Measurements from ENCODE around the gene SLC37A1.
"Not testable (repeated sequence)": the region's sequence is repeated elsewhere in the genome, so short reads cannot be mapped to it uniquely, and the experiment has no call there.

SLC37A1 gene

GRCh38 chr21:42513151-42513984 lies at the start of gene SLC37A1:
SLC37A1 (plus strand) TSS chr21:42513852; CDS start chr21:42518455, 4,603 bp downstream.
- in situ Hi-C loops (cut with MboI; ENCODE audit: low sequenced_read_pairs): no loop called here

GRCh38 chr21:42463861-42464515 lies 49.7 kb upstream of the SLC37A1 start:
- in situ Hi-C loops (cut with MboI; ENCODE audit: low sequenced_read_pairs): no loop called here

GRCh38 chr21:42465008-42465802 lies 48.4 kb upstream of the SLC37A1 start:
- in situ Hi-C loops (cut with MboI; ENCODE audit: low sequenced_read_pairs): no loop called here

DNA sequence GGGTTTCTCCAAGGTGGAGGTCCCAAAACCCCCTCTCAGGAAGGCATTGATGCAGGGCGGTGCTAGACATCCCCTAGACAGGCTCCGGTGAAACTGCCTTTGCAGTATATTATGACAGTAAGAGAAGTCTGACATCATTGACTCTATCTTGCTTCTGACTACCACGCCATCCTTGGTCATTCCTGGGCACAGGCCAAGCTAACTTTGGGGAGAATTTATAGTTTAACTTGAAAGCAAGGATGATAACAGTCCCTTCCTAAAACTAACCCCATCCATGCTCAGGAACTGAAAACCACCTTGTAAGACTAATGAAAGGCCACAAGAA lies 47.9 kb upstream of the SLC37A1 start:
- in situ Hi-C loops (cut with MboI; ENCODE audit: low sequenced_read_pairs): no loop called here

DNA sequence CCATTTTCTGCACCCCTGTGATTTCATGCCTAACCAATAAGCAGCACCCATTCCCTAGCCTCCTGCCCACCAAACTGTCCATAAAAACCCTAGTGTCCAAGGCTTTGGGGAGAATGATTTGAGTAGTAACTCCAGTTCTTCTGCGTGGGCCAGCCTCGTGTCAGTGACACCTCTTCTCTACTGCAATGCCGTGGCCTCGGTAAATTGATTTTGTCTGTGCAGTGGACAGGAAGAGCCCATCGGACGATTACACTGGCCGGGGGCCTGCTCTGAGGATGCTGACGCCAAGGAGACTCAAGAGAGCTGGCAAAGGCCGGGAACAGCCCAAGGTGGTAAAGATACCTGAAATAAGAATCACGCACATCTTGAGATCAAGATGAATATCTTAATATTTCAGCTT lies 47.0 kb upstream of the SLC37A1 start:
- in situ Hi-C loops (cut with MboI; ENCODE audit: low sequenced_read_pairs): no loop called here

- in situ Hi-C loops (cut with MboI; ENCODE audit: low sequenced_read_pairs): no loop called here
These were observed 46.3 kb upstream of the SLC37A1 start for GRCh38 chr21:42467140-42467983.

GRCh38 chr21:42468491-42469131 lies 45.0 kb upstream of the SLC37A1 start:
- in situ Hi-C loops (cut with MboI; ENCODE audit: low sequenced_read_pairs): no loop called here

GRCh38 chr21:42469272-42469671 lies 44.4 kb upstream of the SLC37A1 start:
- in situ Hi-C loops (cut with MboI; ENCODE audit: low sequenced_read_pairs): no loop called here

GRCh38 chr21:42469726-42470125 lies 43.9 kb upstream of the SLC37A1 start:
- in situ Hi-C loops (cut with MboI; ENCODE audit: low sequenced_read_pairs): not testable (repeated sequence)

DNA sequence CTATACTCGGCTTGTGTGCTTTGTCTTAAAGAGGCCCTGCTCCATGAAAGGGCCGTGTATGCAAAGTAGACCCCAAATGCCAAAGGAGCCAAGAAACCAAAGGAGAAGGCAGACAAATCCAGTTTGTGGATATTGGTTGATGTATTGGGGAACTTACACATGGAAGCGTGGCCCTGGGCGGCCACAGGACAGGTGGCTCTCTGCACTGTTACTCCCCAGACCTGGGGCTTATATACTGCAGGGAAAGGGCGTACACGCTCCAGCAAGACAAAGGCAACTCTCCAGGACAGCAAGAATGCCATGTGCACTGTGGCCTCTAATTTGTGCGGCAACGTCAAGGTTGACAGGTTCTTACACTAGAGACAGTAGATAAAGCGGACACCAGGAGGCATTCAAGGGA lies 42.4 kb upstream of the SLC37A1 start:
- in situ Hi-C loops (cut with MboI; ENCODE audit: low sequenced_read_pairs): no loop called here

DNA sequence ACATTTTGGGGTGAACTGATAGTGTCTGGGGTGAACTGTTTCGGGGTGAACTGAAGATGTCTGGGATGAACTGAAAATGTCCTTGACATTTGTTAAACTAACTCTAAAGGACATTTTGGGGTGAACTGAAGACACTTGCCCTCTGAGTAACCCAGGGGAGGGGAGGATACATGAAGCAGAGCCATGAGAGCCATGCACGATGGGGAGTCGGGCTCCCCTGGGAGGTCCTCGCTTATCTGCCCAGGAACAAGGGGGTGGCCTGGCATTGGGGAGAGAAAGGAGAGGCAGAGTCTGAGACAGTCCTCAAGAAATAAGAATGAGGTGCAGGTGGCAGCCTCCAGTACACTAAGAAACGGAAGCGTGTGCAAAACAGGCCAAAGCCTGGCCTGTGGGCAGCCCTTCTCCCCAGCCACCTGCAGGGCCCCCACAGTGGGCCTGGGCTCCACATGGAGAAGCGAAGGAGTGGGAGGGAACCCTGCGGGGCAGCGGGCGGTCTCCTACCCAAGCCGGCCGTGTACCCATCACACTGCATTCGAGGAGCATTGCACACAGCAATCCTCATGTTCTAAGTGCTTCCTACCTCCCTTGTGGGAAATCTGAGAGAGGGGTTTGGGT lies 41.8 kb upstream of the SLC37A1 start:
- in situ Hi-C loops (cut with MboI; ENCODE audit: low sequenced_read_pairs): no loop called here

DNA sequence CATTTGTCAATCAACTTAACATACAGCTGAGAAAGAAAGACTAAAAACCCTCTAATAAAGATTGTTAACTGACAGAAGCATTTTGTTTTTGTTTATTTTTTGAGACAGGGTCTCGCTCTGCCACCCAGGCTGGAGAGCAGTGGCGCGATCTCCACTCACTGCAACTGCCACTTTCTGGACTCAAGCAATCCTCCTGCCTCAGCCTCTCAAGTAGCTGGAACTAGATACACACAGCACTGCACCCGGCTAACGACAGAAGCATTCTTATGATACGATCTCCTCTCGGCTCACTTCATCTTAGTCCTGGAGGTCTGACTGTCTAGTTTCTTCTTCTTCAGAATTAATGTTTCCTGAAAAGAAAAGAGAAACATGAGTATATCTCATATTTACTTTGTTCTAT lies 41.1 kb upstream of the SLC37A1 start:
- in situ Hi-C loops (cut with MboI; ENCODE audit: low sequenced_read_pairs): no loop called here

GRCh38 chr21:42473498-42474042 lies 40.1 kb upstream of the SLC37A1 start:
- in situ Hi-C loops (cut with MboI; ENCODE audit: low sequenced_read_pairs): no loop called here

GRCh38 chr21:42474043-42474831 lies 39.4 kb upstream of the SLC37A1 start:
- in situ Hi-C loops (cut with MboI; ENCODE audit: low sequenced_read_pairs): no loop called here

- in situ Hi-C loops (cut with MboI; ENCODE audit: low sequenced_read_pairs): no loop called here
These were observed 38.6 kb upstream of the SLC37A1 start for GRCh38 chr21:42475036-42475435.

DNA sequence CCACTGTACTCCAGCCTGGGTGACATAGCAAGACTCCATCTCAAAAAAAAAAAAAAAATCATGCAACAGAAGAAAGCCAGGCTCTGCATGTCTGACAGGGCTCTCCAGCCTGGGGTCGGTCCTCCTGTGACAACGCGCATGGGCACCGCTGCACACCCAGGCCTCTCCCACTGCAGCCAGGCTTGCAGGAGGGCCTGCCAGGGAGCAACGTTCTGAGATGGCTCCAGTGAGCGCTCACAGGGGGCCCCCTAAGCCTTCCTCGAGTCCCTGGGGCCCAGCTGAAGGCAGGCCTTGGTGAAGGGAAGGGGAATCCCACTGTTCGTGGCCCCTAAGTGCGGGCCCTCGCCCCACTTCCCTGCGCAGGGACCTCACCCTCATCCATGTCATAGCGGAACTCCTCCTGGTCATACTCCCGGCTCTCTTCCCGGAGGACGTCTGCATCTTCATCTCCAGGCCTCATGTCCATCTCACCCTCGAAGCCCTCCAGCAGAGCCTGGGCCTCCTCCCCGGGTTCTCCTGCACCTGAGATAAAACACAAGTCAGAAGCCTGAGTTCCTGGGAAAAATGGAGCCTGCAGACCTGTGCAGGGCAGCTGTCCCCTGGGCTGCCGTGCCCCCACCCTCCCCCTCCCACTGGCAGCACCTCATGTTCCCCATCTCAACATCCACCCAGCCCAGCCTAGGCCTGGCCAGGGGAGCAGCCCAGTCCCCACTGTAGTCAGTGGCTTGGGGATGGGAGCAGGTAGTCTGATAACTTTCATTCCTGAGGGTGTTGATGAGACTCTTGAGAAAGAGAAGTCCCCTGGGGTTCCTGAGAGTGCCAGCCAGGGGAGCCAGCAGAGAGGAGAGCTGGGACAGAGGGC lies 37.9 kb upstream of the SLC37A1 start:
- in situ Hi-C loops (cut with MboI; ENCODE audit: low sequenced_read_pairs): no loop called here

DNA sequence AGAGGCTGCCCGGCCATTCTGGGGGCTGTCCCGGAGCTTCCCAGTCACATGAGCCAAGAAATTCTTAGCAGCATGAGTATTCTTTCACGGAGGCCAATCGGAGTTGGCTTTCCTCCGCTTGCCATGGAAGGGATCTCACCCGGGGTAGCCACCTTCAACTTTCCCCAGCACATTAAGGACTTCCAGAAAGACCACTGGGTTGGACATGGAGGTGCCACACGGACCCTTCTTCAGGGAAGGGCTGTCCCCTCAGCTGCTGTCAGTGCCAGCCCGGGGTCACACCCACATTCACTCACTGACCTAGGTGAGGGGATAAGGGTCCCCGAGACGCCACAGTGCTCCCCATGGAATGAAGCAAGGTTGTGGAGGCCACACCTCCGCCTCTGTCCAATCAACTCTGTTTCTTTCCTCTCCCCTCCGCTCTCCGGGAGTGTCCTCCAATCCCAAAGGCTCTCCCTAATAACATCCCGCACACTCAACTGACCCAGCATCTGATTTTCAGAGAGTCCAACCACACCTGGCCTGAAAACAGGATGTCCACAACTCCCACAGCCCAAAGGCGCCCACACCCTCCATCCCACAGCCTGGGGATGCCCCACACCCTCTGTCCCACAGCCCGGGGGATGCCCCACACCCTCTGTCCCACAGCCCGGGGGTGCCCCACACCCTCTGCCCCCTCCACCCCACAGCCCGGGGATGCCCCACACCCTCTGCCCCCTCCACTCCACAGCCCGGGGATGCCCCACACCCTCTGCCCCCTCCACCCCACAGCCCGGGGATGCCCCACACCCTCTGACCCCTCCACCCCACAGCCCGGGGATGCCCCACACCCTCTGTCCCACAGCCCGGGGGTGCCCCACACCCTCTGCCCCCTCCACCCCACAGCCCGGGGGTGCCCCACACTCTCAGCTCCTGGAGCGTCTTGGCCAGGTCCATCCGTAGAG lies 37.0 kb upstream of the SLC37A1 start:
- in situ Hi-C loops (cut with MboI; ENCODE audit: low sequenced_read_pairs): no loop called here
